Measurements from ENCODE around the gene CNTRL.
A peak's percentile ranks its signal among the peaks of the same experiment; 100 is the strongest.

CNTRL gene

GRCh38 chr9:121183666-121184423 lies 109.1 kb downstream of the CNTRL start:
- DNase-seq: no peak

DNA sequence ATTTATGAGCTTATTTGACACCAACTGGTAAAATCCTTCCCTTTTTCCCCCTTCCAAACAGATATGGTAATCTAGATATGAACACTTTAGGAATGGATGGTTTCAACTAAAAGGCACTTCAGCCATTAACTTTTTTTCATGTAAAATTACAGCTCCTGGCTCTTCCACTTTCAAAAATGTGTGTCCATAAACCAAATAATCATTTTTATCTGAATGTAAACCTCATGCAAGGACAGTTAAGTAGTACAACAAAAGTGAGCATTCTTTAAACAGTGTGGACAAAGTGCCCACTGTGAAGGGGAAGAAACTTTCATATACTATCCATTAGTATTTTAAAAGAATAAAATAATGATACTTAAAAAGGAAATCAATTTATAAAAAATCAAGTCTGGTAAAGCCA lies 109.7 kb downstream of the CNTRL start:
- DNase-seq: no peak

DNA sequence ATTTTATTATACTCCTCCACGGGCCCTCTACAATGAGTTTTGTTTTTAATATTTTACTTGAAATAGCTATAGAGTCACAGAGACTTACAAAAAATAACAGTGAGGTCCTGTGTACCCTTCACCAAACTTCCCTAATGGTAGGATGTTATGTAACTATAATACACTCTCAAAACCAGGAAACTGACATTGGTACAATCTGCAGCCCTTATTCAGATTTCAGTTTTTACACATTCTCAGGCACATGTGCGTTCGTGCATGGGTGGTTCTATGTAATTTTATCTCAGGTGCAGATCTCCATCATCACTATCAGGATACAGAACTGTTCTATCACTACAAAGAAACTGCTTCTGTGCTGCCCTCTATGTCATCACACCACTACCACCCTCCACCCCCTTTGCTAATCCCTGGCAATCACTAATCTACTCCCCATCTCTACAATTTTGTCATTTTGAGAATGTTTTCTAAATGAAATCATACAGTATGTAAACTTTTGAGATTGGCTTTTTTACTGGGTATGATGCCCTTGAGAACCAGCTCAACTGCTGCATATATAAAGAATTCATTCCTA lies 110.5 kb downstream of the CNTRL start:
- DNase-seq: no peak

- DNase-seq: no peak
Observed at GRCh38 chr9:121185774-121186403, 111.1 kb downstream of the CNTRL start.

DNA sequence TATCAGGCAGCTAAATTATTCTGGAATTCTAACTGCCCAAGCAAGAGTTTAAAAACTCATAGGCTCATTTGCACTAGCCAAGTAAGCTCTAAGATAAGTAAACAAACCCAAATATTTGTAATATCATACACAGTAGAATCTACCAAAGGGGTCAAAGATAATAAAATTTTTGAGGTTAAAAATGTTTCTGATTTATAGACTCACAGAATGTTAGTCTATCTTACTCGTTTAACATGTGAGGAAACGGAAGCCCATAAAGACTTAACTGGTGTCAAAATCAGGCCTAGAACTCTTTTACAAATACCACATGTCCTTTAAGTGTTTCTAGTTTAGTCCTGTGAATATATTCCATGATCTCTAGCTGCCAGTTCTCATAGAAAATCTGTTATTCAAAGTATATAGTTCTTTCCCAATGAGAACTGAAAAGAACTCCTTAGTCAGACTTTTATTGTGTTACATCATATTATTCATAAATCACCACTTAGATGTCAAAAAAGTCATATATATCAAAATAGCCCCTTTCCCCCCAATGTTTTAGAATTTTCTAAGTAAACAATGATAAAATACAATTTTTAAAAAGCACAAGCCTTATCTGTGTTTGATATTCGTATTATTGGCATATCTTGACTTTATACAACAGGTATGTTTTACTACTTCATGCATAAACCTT lies 113.0 kb downstream of the CNTRL start:
- no peak for DNase-seq

- DNase-seq: no peak
Observed at GRCh38 chr9:121189006-121189405, 114.3 kb downstream of the CNTRL start.

DNA sequence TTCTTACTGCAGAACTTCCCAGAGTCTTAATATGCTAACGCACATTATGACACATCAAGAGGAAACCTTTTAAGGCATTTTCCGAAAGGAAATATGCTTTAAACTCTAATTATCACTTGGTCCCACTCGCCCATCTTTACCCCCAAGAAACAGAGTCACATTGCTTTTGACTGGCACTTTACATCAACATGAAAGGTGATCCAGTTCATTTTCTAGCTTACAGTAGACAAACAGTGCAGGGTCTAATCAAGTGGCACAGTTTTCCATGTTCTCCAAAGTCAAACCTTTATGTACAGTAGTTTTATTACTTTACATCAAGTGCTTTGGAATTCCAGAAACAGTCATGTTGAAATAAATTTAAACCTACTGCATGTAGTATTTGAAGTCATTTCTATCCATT lies 114.9 kb downstream of the CNTRL start:
- DNase-seq: no peak

DNA sequence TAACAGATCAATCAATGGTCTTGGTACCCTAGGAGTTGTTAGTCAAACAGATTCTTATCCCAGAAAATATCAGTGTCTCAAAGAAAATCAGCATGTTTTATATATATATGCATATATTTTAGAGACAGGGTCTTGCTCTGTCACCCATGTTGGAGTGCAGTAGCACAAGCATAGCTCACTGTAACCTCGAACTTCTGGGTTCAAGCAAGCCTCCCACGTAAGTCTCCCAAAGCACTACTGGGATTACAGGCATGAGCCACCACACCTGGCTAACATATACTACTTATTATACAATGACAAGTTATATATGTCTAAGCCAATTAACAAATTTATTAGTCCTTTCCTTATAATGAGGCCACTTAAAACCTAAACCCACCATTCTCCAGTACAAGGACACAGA lies 116.5 kb downstream of the CNTRL start:
- DNase-seq: no peak

DNA sequence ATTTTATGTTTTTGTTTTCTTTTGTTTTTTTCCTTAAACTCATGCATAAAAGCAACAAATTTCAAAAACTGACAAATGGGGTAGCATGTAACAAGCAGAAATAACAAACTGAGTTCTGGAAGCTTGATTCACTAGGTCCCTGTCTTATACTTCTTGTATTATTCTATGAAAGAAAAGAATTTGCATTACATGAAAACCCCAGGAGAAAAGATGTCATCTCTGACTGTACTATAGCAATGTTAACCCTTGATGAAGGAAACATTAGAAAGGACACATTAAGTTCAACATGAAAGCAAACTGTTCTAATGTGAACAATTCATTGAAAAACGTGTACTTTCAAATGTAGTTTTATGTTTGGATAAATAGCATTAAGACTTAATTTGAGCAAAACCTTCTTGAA lies 117.8 kb downstream of the CNTRL start:
- no peak for DNase-seq

DNA sequence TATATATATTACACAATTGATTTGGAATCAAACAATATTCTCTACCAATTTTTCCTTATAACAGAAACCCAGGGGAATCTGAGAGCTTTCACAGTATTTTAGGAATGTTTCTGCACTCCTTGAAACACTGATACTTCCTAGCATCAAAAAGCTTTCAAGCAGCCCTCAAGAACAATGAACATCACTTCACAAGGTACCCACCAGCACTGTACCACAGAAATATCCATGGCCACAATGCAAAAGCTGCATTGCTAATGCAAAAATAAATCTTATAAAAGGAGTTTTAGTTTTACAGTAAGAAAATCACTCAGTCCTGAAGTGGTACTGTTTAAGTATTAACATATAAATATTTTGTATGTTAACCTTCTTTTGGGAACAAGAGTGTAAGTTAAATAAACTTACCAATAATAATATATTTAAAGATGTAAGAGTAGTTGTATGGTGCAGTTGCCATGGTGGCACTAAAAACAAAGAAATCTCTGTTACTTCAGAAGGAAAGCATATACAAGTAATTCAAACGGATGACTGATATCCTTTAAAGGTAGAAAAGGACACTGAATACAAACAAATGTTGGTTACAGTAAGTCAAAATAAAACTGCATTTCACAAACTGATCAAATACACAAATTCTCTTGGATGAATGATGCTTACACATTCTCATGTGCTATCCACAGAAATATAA lies 118.3 kb downstream of the CNTRL start:
- no peak for DNase-seq

GRCh38 chr9:121194730-121195129 lies 120.0 kb downstream of the CNTRL start:
- DNase-seq: no peak

DNA sequence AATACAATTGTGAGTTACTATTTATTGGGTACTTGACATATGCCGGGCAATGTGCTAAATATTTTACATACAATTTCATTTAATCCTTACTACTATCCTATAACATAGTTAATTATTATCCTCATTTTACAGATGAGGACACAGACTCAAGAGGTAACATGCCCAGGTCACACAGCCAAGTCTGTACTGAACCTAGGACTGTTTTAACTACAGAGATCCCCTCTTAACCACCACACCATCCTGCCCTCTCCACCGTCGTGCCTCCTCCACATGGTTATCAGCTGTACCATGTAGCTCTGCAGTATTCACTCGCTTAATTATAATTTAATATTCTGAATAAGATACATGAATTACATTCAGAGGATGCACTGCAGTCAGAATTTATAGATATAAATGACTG lies 121.6 kb downstream of the CNTRL start:
- no peak for DNase-seq

- no peak for DNase-seq
Observed at GRCh38 chr9:121197132-121197531, 122.4 kb downstream of the CNTRL start.

GRCh38 chr9:121198512-121199042 lies 123.8 kb downstream of the CNTRL start:
- DNase-seq: no peak

GRCh38 chr9:121199921-121200320 lies 125.2 kb downstream of the CNTRL start:
- no peak for DNase-seq

GRCh38 chr9:121200356-121200755 lies 125.6 kb downstream of the CNTRL start:
- DNase-seq: no peak

DNA sequence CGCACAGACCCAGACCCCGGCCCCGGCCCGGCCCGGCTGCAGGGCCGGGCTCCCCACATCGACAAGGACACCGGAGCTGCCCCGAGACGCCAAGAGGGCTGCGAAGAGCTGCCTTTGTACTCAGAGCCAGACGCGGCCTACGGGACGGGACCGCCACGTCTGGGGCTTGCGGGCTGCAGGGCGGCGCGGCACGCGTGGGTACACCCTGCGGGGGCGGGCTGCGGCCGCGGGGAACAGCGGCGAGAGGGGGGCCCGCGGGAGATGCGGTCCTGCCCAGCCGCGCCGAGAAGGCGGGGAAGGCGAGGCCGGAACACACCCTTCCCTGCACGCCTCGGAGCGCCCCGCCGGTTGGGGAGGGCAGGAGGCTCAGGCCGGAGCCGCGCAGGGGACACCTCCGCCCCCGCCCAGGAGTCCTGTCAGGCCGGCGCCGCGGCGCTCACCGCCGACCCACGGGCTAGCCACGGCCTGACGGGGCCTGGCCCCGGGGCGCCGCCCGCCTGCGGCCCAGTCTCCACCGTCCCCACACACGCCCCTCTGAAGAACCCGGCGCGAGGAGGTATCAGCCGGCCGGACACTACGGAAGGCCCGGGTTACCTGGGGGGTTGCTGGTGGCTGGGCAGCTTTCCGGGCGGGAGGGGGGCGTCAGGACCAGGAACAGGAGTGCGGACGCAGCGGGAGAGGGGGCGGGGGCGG lies 126.4 kb downstream of the CNTRL start:
- peak; percentile 6 for DNase-seq

DNA sequence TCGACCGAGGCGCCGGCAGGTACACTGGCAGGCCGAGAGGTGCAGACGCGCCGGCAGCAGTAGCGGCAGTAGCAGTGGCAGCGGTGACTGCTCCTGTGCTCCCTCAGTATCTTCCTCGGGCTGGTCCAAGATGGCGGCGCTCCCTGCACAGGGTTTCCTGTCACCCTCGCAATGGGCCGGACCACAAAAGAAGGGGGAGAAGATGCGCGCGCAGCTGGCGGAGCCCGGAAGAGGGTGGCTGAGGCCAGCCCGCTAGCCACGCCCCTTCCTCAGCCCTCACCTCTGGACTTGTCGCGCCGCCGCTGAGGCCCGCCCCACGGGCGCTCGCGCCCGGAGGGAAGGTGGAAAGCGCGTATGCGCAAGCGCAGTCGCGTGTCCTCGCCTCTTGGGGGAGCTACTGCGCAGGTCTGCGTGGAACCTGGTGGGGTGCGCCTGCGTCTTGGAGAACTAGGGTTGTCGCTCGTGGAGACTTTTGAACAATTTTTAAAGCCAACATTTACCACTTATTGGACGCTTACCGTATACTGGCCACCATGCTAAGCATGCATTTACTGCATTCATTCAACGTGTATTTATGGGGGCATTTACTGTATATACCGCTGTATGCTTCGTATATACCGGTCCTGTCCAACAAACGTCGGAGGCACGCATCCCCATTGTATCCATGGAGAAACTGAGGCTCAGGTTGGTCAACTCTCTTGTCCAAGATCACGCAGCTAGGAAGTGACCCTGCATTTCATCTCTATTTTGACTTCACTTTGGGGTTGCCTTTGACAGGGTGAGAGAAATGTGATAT lies 127.2 kb downstream of the CNTRL start, which contains the start of gene RAB14:
Gene RAB14, minus strand, starts transcription at position 132 of the 796 bp plus-strand sequence. CDS start 8,457 bp downstream, outside the sequence.
- peak; percentile 97 for DNase-seq

DNA sequence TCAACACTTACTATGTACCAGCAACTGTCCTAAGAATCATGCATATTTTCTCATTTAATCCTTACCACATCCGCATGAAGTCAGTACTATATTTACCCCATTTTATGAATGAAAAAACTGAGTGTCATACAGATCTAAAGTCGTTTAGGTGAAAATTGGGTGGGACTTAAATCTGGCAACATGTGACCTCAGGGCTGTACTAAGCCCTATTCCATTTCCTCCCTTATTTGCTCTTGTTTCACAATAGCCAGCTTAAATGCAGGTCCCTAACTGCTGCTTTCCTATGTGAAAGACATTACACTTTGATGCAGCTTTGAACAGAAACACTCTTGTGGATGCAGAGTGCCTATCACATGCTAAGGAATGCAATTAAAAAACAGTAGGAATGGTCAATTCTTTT lies 129.4 kb downstream of the CNTRL start:
- DNase-seq: no peak

DNA sequence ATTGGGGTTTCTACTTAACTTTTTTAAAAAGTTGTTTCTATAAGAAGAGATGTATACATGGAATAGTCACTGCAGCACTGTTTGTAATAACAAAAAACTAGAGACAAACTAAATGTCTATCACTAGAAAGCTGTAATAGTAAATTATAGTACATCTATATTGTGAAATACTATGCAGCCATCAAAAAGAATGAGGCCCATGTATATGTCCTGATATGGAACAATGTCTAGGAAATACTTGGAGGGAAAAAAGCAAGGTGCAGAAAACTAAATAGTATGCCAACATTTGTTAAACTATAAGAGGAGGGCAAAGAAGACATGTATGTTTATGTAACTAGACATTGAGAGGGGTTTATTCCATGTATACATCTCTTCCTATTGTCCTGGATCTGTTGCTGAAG lies 129.9 kb downstream of the CNTRL start:
- no peak for DNase-seq

Measured in NCI-H1105 treated with DMSO at 0.1 percent for 48 hours (cell line).